ENCODE measurements around the gene FHIT.

DNA sequence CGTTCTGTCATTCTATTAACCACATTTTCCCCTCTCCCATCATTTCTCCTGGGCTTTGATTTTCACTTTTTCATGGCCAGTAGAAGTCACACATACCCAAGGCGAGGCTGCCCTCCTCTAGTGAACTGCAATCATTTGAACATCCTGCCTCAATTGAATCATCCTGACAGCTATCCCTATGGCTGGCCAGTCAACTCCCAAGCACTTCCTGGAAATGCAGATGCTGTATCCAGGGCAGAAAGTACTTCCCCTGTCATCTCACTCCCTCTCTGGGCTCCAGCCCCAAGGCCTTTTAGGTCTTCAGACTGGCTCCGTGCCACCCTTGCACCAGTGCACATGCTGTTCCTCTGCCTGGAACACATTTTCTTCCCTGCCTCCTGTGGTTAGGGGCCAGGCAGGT, 1463.1 kb downstream of the FHIT start:
- TF ChIP-seq EZH2 (IDR thresholded peaks at IDR 0.05; ENCODE audit: low read depth) (no peak), CTCF (conservative IDR thresholded peaks at IDR 0.05) (no peak)

All from PC-9 (cell line).